T-helper 9 cell (primary cell): ENCODE results near the gene SHF.
"Not testable (repeated sequence)": the region's sequence is repeated elsewhere in the genome, so short reads cannot be mapped to it uniquely, and the experiment has no call there.

Experiments
- DNase-seq: peaks from one replicate; pipeline ENCODE4 v3.0.0-alpha.2; 2020

SHF gene

DNA sequence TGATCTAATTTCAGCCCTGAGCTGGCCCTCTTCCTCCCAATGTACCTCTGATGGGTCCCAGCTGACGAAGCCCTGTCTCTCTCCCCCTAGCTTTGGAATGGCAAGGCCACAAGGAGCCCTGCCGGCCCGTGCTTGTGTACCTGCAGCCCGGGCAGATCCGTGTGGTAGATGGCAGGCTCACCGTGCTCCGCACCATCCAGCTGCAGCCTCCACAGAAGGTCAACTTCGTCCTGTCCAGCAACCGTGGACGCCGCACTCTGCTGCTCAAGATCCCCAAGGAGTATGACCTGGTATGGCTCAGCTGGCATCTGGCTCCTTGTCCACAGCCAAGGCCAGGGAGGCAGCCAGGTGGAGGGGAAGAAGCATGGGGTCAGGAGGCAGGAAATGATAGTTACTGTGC lies 43.8 kb downstream of the SHF start:
- DNase-seq, result no peak

DNA sequence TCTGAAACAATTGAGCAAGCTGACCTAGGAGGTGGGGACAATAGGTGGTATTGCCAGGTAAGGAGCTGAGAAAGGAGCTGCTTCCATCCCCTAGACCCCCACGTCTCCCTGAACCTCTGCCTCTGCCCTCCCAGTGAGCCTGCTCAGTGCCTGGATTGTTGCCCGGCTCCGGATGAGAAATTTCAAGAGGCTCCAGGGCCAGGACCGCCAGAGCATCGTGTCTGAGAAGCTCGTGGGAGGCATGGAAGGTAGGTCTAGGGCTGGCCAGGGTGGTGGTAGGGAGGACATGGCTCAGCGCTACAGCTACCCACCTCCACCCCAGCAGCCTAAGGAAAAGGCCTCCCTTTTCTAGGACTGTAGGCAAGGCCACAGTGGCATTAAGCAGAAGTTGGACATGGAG lies 44.7 kb downstream of the SHF start:
- DNase-seq, result no peak

DNA sequence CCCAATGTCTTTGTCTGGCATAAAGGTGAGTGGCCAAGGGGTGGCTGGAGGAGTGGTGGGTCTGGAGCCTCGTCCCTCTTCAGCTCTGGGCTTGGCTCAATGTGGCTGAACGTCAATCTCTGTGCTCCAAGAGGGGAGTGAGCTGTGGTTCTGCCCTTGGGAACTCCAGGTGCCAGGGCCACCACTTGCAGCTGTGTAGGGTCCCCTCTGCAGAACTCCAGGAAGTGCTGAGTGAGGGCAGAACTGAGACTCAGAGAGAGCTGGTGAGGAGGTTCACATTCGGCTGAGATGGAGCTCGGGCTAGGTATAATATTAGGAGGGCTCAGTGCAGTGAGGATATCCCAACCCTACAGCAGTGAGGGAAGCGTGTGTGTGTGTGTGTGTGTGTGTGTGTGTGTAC lies 46.4 kb downstream of the SHF start:
- DNase-seq, result no peak

DNA sequence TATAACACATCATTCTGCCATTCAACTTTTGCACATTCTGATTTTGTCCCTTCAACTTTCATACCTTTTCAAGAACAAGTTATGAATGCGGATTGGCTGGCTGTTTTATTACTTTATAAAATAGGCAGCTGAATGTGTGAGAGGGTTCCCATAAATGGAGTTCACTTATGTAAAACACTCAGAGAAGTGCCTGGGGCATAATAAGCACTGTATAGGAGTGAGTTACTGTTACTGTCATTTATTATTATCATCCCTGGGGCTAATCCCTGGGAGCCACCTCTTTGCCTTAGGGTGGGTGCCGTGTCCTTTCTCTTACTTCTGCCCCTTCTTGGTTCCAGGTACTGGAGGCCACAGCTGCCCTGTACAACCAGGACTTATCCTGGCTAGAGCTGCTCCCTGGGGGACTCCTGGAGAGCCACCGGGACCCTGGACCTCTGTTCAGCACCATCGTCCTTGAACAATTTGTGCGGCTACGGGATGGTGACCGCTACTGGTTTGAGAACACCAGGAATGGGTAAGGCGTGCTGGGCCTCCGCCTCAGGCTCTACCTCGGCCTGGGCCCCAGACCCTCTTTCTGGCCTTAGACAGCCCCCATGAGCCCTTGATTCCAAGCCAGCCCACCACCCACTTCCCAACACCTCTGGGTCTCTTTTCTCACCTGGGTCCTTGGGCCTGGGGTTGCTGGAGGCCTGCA lies 47.1 kb downstream of the SHF start:
- DNase-seq, result no peak

DNA sequence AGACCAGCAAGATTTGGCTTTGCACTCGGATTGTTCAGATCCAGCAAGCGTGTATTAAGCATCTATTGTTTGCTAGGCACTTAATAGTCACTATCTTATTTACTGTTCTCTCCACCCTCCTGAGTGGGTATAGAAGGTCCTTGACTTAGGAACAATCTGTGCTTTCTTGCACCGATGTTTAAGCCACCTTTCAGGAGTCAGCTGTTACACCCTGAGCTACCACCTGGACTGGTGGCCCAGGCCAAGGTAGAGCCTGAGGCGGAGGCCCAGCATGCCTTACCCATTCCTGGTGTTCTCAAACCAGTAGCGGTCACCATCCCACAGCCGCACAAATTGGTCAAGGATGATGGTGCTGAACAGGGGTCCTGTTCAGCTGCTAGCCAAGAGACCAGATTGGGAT lies 48.0 kb downstream of the SHF start:
- no peak for DNase-seq

DNA sequence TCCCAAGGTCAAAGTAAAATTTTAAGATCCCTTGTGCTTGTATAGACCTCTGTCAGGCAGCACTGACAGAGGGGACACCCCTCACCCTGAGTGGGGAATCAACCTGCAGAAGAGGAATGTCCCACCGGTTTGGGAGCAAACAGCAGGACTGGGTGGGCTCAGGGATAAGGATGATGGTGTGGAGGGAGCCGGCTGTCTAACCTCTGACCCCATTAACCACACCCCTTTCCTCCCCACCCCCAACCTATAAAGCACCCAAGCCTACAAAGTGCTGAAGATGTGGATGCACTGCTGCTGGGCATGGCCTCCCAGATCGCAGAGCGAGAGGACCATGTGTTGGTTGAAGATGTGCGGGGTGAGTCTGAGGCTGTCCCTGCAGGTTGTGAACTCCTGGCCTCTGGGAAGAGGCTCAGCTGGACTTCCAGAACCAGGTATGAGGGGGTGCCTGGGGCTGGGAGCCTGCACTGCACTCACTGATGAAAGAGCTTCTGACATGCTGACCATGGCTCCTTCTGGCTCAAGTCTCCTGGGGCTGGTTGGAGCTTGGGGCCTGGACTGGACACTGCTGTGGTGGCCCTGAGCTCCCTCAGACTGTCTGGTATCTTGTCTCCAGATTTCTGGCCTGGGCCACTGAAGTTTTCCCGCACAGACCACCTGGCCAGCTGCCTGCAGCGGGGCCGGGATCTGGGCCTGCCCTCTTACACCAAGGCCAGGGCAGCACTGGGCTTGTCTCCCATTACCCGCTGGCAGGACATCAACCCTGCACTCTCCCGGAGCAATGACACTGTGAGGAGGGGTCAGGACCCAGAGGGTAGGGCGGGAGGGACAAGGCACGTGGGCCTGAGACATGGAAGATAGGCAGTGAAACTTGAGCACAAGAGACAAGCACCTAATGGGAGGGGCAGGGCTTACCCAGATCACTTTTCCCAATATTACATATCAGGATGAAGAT lies 48.7 kb downstream of the SHF start:
- DNase-seq, result no peak

DNA sequence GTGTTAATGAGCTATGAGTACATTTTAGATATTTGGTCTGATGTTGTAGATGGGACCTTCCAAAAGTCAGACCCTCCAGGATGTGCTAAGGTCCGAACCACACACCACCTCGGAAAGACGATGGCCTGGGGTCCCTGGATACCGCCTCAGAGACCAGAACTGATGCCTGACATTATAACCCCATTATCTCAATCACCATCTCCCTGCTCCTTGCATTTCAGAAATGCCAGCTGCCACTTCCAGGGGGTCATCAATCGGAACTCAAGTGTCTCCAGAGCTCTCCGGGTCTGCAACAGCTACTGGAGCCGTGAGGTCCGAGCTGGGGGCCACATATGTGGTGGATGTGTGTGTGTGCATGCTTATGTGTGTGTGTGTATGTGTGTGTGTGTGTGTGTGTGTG lies 50.1 kb downstream of the SHF start:
- DNase-seq, result no peak

DNA sequence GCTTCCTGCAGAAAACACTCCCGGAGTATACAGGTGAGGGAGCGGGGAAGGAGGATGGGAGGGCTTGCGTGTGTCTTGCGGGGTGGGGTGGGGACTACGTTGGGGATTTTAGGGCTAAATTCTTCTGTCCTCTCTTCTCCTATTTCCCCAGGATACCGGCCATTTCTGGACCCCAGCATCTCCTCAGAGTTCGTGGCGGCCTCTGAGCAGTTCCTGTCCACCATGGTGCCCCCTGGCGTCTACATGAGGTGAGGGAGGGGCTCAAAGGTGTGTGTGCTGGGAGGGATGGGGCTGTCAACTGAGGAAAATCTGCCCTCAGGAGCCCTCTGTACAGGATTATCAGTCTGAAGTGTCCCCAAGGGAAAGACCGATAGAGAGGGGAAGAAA lies 51.4 kb downstream of the SHF start:
- no peak for DNase-seq

DNA sequence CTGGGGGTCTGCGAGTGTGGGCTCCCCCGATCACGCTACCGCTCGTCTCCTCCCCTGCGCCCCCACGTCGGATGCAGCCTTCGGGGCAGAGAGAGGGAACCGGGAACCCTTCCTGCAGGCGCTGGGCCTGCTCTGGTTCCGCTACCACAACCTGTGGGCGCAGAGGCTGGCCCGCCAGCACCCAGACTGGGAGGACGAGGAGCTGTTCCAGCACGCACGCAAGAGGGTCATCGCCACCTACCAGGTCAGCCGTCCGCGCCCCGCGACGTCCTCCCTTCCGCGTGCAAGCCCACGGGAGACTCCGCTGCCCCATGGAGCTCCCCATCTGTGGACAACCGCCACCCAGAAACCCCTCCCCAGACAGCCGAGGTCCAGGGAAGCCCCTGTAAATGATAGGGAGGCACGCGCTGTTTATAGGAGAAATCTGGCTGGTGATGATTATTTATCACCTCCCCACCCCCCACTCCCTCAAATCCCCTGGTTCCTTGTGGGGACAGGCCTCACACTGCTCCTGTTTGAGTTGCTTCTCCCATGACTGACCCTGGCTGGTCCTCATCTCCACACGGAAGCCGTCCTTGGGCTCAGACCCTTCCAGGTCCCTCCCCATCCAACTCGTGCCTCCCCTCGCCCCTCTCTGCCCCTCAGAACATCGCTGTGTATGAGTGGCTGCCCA lies 51.9 kb downstream of the SHF start:
- DNase-seq, result not testable (repeated sequence)

DNA sequence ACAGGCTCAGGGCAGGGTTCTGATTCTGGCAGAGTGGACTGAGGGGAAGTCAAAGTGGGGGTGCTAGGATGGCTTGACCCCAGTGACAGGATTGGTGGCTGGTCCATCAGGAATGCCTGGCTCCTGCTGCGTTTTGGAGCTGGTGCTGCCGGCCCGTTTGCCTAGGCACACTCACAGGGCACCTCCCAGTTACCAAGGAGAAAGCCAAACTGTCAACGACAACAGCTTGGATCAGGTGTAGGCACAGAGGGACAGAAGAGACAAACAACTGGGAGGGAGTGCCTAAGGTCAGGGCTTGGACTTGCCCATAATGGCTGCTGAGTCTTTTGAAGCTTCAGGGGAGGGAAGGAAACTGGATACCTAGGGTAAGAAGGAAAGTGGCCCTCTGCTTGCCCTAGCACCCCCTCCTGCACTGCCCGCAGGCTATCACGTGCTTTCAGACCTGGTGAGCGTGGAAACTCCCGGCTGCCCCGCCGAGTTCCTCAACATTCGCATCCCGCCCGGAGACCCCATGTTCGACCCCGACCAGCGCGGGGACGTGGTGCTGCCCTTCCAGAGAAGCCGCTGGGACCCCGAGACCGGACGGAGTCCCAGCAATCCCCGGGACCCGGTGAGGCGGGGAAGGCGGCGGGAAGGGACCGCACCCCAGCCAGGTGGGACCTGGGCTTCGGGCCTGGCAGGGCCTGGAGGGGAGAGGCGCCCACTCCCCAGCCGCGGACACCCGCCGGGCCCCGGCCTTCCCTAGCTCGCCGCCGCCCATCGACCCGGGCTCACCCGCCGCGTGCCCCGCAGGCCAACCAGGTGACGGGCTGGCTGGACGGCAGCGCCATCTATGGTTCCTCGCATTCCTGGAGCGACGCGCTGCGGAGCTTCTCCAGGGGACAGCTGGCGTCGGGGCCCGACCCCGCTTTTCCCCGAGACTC lies 52.8 kb downstream of the SHF start:
- no peak for DNase-seq

DNA sequence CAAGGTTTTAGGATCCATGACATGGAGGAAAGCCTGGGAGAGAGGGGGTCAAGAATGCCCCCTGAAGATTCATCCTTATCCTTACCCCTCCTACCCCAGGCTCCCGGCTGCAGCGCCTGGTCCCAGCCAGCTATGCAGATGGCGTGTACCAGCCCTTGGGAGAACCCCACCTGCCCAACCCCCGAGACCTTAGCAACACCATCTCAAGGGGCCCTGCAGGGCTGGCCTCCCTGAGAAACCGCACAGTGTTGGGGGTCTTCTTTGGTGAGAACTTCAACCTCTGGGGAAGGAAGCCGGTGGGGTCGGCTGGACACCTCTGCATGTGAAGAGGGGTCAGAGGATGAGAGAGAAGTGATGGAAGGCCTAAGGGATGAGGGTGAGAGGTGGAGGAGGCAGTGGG lies 53.7 kb downstream of the SHF start:
- no peak for DNase-seq

DNA sequence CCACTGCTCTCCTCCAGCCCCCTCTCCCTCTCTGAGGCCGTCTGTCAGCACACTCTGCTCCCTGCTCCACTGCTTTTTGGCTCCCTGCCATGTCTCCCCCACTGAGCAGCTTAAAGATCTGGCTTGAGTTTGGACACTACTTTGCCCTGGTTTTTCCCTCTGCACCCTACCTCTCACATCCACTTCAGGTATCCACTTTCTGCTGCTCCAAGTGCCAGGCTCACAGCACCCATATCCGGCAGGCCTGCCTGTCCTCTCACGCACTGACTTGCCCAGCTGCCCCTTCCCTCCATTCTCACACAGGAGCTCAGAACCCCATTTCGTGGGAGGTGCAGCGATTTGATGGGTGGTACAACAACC lies 54.2 kb downstream of the SHF start:
- no peak for DNase-seq

DNA sequence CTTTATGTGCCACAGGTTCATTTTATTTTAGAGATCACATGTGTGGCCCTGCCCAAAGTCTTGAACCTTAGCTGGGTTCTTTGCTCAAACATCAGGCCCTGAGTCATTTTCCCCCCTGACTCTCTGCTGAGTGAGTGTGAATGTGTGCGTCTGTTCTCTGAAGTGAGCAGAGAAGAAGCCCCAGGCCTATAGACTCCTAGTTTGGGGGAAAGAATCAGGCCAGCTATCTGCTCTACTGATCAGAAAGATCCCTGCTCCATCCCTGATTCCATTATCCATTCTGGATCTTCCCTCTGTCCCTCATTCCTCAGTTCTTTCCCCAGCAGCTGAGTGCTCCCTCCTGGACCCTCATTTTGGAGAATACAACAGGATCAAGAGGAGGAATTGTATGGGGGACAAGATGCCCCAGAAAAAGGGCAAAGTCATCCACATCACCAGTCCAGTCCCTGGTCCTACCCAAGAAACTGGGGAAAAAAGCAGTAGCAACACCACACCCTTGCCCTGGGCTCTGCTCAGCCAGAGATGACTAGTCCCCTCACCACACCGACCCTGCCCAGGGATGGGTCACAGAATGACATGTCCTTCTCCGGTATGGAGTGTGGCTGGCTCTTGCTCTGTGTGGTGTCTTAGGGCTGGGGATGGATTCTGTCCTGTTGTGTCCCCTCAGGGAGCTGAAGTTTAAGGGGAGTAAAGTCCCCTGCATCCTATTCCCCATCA lies 54.8 kb downstream of the SHF start:
- no peak for DNase-seq

DNA sequence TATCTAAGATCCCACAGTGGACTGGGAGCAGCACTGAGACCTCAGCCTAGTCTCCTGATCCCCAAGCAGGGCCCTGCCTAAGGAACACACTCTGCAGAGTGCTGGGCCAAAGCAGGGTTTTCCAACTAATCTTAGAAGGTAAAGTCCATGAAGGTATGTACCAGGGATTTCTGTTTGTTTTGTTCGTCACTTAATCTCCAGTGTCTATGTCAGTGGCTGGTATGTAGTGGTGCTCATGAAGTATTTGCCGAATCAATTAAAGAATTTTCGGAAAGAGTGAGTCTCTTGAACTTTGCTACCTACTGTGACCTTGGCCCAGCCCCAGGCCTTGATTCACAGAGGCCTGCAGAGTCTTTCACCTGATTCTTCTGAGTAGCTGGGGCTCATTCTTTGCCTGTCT lies 56.3 kb downstream of the SHF start:
- DNase-seq, result no peak

DNA sequence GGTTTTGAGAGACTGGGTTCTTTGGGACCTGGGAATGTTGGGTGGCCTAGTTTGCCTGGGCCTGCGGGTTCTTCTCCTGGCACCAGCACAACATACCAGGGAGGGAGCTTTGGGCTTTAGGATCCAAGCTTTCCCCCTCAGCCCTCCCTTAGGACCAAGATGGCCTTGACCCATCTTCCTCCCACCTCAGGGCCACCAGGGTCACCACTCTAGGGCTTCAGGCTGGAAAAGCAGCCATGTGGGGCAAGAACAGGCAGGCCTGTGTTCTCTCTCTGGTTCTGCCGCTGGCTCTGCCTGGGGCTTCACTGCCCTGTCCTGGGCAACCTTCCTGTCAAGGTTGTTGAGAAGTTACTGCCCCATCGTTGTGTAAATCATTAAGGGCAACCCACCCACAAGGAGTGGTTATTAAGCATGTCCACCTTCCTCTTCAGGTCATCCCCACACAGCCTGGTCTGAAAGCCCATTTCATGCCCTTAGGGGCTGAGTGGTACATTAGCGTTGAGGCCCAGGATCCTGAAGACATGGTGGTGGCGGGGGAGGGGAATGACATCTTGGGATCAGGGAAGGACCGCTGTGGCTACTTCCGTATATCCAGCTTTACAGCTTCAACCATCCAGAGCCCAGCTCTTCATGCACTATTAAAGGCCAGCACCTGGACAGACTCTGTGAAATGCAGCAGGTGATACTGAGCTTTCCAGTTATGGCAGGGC lies 57.3 kb downstream of the SHF start:
- DNase-seq, result no peak

DNA sequence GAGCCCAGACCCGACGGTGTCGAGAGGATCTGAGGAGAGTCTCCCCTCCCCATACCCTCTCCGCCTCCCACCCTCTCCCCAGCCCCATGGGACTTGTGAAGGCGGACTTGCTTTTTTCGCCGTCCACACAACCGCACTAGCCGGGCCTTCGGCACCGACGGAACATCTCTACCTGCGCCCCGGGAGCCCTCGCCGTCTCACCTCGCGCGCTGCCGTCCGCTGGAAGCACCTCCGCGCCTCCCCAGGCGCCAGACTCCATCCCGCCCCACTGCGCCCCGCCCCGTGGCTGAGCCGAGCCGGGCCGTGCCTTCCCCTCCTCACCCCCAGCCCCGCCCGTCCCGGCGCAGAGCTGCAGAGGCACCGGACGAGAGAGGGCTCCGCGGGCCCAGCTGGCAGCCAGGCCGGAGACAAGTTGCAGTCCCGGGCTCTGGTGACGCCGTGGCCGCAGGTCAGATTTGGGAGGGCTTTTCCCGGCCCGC lies 58.1 kb downstream of the SHF start, which contains the start of the genes DUOX1 and DUOXA1:
DUOX1 (plus strand) TSS at position 344 of the 479 bp plus-strand sequence. CDS start 1,973 bp downstream, outside the sequence.
DUOXA1 (minus strand) TSS at position 229 of the 479 bp plus-strand sequence. CDS start 6,865 bp downstream, outside the sequence.
- no peak for DNase-seq

DNA sequence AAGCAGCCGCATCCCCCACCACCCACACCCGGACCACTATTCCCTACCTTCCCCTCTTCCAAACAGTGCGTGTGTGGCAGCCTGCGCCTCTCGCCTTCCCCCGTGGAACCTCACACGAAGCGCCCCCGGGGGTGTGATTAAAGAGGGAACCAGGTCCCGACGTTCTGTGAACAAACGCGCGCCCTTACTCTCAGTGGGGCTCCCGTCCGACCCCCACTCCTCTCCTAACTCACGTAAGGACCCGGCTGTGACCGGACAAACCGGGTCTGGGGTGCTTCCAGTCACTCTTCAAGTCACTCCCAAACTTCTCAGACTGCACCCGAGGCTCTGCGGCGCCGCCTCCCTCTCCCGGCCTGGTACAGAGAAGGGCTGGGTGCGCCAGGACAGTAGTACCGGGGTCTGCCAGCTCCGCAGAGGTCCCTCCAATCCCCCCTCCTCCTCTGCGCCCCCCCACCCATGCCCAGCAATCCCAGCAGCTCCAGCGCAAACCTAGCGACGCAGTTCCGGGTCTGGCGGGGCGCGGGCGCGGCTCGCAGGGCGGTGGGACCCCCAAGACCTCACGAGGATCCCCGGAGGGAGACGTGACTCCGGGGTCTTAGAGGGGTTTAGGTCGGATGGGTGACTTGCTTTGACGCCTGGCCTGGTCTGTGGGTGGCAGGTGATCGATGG lies 58.7 kb downstream of the SHF start:
- no peak for DNase-seq

DNA sequence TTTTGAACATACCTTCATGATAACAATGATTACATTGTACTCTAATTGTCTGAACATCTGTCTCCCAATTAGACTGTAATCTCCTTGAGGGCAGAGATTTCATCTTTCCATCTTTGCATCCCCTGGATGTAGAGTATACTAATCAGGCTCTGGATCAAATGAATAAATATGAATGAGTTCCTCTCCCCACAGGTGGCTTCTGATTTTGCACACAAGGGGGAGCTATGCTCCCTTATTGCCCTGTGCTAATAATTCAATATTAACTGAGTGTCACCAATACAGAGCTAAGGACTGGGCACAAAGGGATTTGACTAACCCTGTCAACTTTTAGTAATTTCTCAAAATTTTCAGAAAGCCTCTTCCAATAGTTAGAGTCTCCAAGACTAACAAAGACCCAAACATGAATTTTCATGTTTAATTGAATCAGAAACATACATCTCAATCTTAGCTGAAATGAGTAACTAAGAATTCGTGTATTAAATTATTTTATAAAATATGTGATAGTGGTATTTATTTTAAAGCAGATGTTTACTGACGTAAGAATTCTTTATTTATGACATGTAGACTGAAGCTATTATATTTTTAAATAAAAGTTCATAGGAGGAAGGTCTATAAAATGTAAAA lies 61.1 kb downstream of the SHF start:
- peak; percentile 19 for DNase-seq

DNA sequence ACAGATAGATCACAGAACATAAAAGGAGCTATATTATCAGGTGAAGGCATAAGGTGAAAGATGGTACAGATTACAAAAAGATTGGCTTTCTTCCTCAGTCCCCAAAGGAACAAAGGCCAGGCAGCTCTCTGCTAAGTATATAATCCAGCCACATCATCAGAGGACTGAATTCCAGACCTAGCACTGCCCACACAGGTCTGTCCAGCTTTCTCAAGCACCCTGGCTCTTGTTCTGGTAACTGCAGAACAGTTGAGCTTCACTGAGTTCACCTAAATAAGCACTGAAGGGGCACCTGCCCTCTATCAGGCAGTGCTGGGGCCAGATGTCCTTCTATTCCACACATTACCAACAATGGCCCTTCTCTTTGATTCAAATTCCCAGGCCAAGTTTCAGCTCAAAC lies 64.4 kb downstream of the SHF start:
- DNase-seq, result no peak

DNA sequence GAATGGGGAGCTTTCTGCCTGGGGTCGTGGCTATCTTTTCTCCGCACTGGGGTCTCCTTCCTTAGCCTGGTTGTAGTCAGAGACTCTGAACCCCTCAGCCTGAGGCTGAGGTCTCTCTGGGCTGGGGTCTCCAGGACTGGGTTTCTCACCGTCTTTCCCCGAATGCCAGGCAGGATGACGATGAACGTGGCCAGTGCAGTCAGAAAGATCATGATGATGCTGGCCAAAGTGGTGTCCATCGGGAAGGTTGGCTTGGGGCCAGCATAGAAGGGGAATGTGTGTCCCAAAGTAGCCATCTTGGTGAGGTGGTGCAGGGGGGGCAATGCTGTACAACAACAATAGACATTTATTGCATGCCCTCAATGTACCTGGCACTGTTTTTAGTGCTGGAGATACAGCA lies 65.0 kb downstream of the SHF start:
- no peak for DNase-seq
